GM12878 (cell line): ENCODE data around the gene INCA1. TPM values are rescaled to one million over a fixed set of nuclear protein-coding genes. Genes with fewer than 3 reads are reported as not detected.

Experiments used
- ATAC-seq: fragments of 200-7000 bp; cut with Tn5 transposase; 3 replicates; pipeline ENCODE4 v1.9.1; 2020; ENCODE audit warnings: mild to moderate bottlenecking, moderate library complexity
- BruUV-seq: library from RNA; stranded (reverse); fragments of 400-500 nt; replicated peaks from 2 replicates; lab custom pipeline; 2021; lab: Mats Ljungman, UMichigan
- CTCF ChIA-PET: fragments of 300-600 bp; sonication (Branson Sonifier 250); formaldehyde crosslinking; extraction: SDS; loops from one replicate; lab custom pipeline; 2021; ENCODE audit warnings: inconsistent platforms; lab: Yijun Ruan, JAX
- POLR2A ChIA-PET: fragments of 350-600 bp; formaldehyde crosslinking; extraction: SDS; loops from one replicate; lab custom pipeline; 2021; ENCODE audit warnings: inconsistent platforms; lab: Charles Lee
- RAD21 ChIA-PET: fragments of 300-600 bp; sonication (Branson Sonifier 250); formaldehyde crosslinking; loops from one replicate; lab custom pipeline; 2023; ENCODE audit warnings: antibody characterized with exemption; ENCODE audit not compliant: unreplicated experiment; lab: Charles Lee
- SMC1A ChIA-PET: fragments of 300-600 bp; sonication (Branson Sonifier 250); formaldehyde crosslinking; loops from one replicate; lab custom pipeline; 2023; ENCODE audit not compliant: unreplicated experiment, uncharacterized antibody; lab: Charles Lee
- DNase-seq: peaks from one replicate; pipeline ENCODE4 v3.0.0-alpha.2; 2011; ENCODE audit warnings: low read depth, low spot score
- FAIRE-seq: peaks from 3 replicates; lab custom pipeline; 2011; peaks lifted over from hg19 to GRCh38; lab: Jason Lieb, UNC
- H2AFZ ChIP-seq: 2 replicates; pipeline ENCODE4 v1.6.0; 2011; ENCODE audit warnings: low read depth, low read length, control low read depth; ENCODE audit not compliant: control insufficient read depth
- H3K27ac ChIP-seq: 2 replicates; pipeline ENCODE4 v1.5.1; 2011; ENCODE audit warnings: control low read depth; ENCODE audit not compliant: control insufficient read depth, insufficient read depth
- H3K27me3 ChIP-seq, 2 experiments: replicated peaks in 1 of 2; 2 replicates each; pipeline versions ENCODE4 v1.6.0 to v1.6.1; 2011; ENCODE audit warnings: low read length in 1 of 2; ENCODE audit not compliant: control insufficient read depth in 2 of 2, insufficient read depth in 2 of 2
- H3K36me3 ChIP-seq, 2 experiments: 2 replicates each; pipeline ENCODE4 v1.5.1; 2011; ENCODE audit warnings: low read length in 1 of 2; ENCODE audit not compliant: control insufficient read depth in 2 of 2, insufficient read depth in 2 of 2
- H3K4me1 ChIP-seq: 2 replicates; pipeline ENCODE4 v1.6.1; 2011; ENCODE audit warnings: mild to moderate bottlenecking, low read length, moderate library complexity, mixed read lengths; ENCODE audit not compliant: control insufficient read depth, insufficient read depth
- H3K4me2 ChIP-seq: 2 replicates; pipeline ENCODE4 v1.6.0; 2011; ENCODE audit warnings: control low read depth; ENCODE audit not compliant: control insufficient read depth, insufficient read depth
- H3K4me3 ChIP-seq: fragments of 200-600 bp; sonication (generic); 2 replicates; pipeline ENCODE4 v1.5.1; 2016
- H3K79me2 ChIP-seq: 2 replicates; pipeline ENCODE4 v1.6.0; 2011; ENCODE audit warnings: low read length; ENCODE audit not compliant: control insufficient read depth, insufficient read depth
- H3K9ac ChIP-seq: 2 replicates; pipeline ENCODE4 v1.8.0; 2011; ENCODE audit warnings: low read length, control low read depth, mixed read lengths; ENCODE audit not compliant: control insufficient read depth, insufficient read depth
- H3K9me3 ChIP-seq: replicated peaks from 3 replicates; pipeline ENCODE4 v1.5.1; 2011; ENCODE audit warnings: mild to moderate bottlenecking, low read length; ENCODE audit not compliant: control insufficient read depth, insufficient read depth
- H4K20me1 ChIP-seq: 2 replicates; pipeline ENCODE4 v1.6.0; 2011; ENCODE audit not compliant: control insufficient read depth, insufficient read depth
- BCL3 ChIP-seq: IDR thresholded peaks from 2 replicates; pipeline ENCODE4 v1.6.1; 2011; ENCODE audit warnings: borderline replicate concordance, low read depth, mild to moderate bottlenecking, moderate library complexity, low read length; ENCODE audit not compliant: insufficient read depth, poor library complexity, severe bottlenecking
- CEBPB ChIP-seq, 2 experiments: fragments of 150-350 bp in 1 of 2; IDR thresholded peaks; 2 replicates each; pipeline ENCODE4 v1.6.1; 2012 to 2014; ENCODE audit warnings: low read depth in 2 of 2, low read length in 2 of 2, borderline replicate concordance in 1 of 2, inconsistent platforms in 1 of 2
- CREB1 ChIP-seq: IDR thresholded peaks from 2 replicates; pipeline ENCODE4 v1.6.1; 2012; ENCODE audit warnings: low read depth, mild to moderate bottlenecking, inconsistent platforms
- CREM ChIP-seq: IDR thresholded peaks from 2 replicates; pipeline ENCODE4 v1.6.1; 2014; ENCODE audit warnings: antibody characterized with exemption, low read depth
- FOS ChIP-seq: IDR thresholded peaks from 3 replicates; pipeline ENCODE4 v1.6.1; 2011; ENCODE audit warnings: borderline replicate concordance; ENCODE audit not compliant: insufficient read length; ENCODE audit errors: extremely low read depth
- HDAC2 ChIP-seq: fragments of 200-600 bp; sonication (generic); IDR thresholded peaks from 2 replicates; pipeline ENCODE4 v1.6.1; 2017
- IKZF2 ChIP-seq, 2 experiments: fragments of 450-650 bp; IDR thresholded peaks; 2 replicates each; pipeline ENCODE4 v1.6.1; 2017; ENCODE audit warnings: mild to moderate bottlenecking in 2 of 2, moderate library complexity in 2 of 2
- MTA2 ChIP-seq: fragments of 450-650 bp; IDR thresholded peaks from 2 replicates; pipeline ENCODE4 v1.6.1; 2016; ENCODE audit warnings: low read depth, mild to moderate bottlenecking, moderate library complexity
- MTA3 ChIP-seq: IDR thresholded peaks from 2 replicates; pipeline ENCODE4 v1.6.1; 2012; ENCODE audit warnings: low read length, inconsistent platforms, borderline replicate concordance
- MYB ChIP-seq: fragments of 150-350 bp; IDR thresholded peaks from 2 replicates; pipeline ENCODE4 v1.6.1; 2014; ENCODE audit warnings: mild to moderate bottlenecking, low read depth, low read length, borderline replicate concordance
- NBN ChIP-seq: fragments of 450-650 bp; IDR thresholded peaks from 2 replicates; pipeline ENCODE4 v1.6.1; 2016
- NFIC ChIP-seq: IDR thresholded peaks from 2 replicates; pipeline ENCODE4 v1.6.1; 2012; ENCODE audit warnings: low read depth, mild to moderate bottlenecking, inconsistent platforms, low read length, moderate library complexity
- NR2C1 ChIP-seq: fragments of 450-650 bp; IDR thresholded peaks from 2 replicates; pipeline ENCODE4 v1.6.1; 2017; ENCODE audit warnings: antibody characterized with exemption, mild to moderate bottlenecking, moderate library complexity
- NR2F1 ChIP-seq: fragments of 450-650 bp; conservative IDR thresholded peaks from 2 replicates; pipeline ENCODE4 v1.6.1; 2017; ENCODE audit warnings: mild to moderate bottlenecking
- RAD21 ChIP-seq: IDR thresholded peaks from 2 replicates; pipeline ENCODE4 v1.6.1; 2011; ENCODE audit warnings: mild to moderate bottlenecking, low read depth, low read length, moderate library complexity; ENCODE audit not compliant: insufficient read depth
- RCOR1 ChIP-seq: conservative IDR thresholded peaks from 2 replicates; pipeline ENCODE4 v1.6.1; 2012; ENCODE audit warnings: low read depth, low read length, improper control_type of control experiment
- RUNX3 ChIP-seq: IDR thresholded peaks from 2 replicates; pipeline ENCODE4 v1.6.1; 2012; ENCODE audit warnings: low read length, inconsistent platforms
- SKIL ChIP-seq: fragments of 450-650 bp; IDR thresholded peaks from 2 replicates; pipeline ENCODE4 v1.6.1; 2017; ENCODE audit warnings: mild to moderate bottlenecking, low read depth, inconsistent platforms; ENCODE audit not compliant: poor library complexity, severe bottlenecking
- SREBF2 ChIP-seq: IDR thresholded peaks from 2 replicates; pipeline ENCODE4 v1.6.1; 2012; ENCODE audit warnings: mild to moderate bottlenecking, low read length
- YBX1 ChIP-seq: fragments of 450-650 bp; IDR thresholded peaks from 2 replicates; pipeline ENCODE4 v1.6.1; 2016; ENCODE audit warnings: antibody characterized with exemption
- ZNF384 ChIP-seq: IDR thresholded peaks from 2 replicates; pipeline ENCODE4 v1.6.1; 2012; ENCODE audit warnings: low read depth, mild to moderate bottlenecking, low read length, improper control_type of control experiment, borderline replicate concordance
- WGBS: methylation state at CpG from one replicate; pipeline ENCODE4 v1.1.6; 2016; ENCODE audit warnings: low lambda C conversion rate; ENCODE audit not compliant: insufficient replicate concordance, insufficient coverage; ENCODE audit errors: missing lambda C conversion rate; 5-methylcytosine and 5-hydroxymethylcytosine counted together
- in situ Hi-C: fragments of 300-500 bp; cut with MboI; formaldehyde crosslinking; loops from 9 replicates; pipeline ENCODE4 v1.14.3; 2018; ENCODE audit warnings: mixed read lengths
- intact Hi-C: fragments of 100-400 bp; cut with micrococcal nuclease; formaldehyde crosslinking; loops from one replicate; pipeline ENCODE4 v1.14.2; 2022; ENCODE audit not compliant: unreplicated experiment
- polyA plus RNA-seq, 11 experiments: library from polyadenylated mRNA; depleted of rRNA in 4 of 11; unstranded in 6 of 11; stranded (reverse) in 5 of 11; fragments of >200 nt; fragmentation: Nextera tagmentation in 4 of 11; fragmentation: Illumina TruSeq in 1 of 11; extraction: Ambion mirVana in 4 of 11; extraction: Trizol in 1 of 11; gene quantifications; 1 replicate in 1 of 11; 2 replicates in 10 of 11; pipeline versions ENCODE4 v1.2.1 to v1.2.3, GENCODE V29; 2011 to 2016; ENCODE audit warnings: inconsistent platforms in 2 of 11, missing spikeins in 2 of 11, low read depth in 1 of 11
- total RNA-seq, 4 experiments: library from RNA; depleted of rRNA in 3 of 4; stranded (reverse); fragments of >200 nt in 3 of 4; fragmentation: Illumina TruSeq in 1 of 4; extraction: Trizol in 1 of 4; gene quantifications; 2 replicates each; pipeline versions ENCODE4 v1.2.1 to v1.2.3, GENCODE V29; 2013 to 2021

INCA1 gene
- total and polyA plus RNA-seq, 10 of the 15 experiments (the other 5 are each of a cell fraction or from before 2014, with no cell fraction given), result 0.19 to 1.8 (median 0.45) TPM

- Histone ChIP-seq H3K27me3 (no peaks in the 10 kb centered on the region), H4K20me1 (no peaks in the 10 kb centered on the region), H3K4me1 (peaks cover 19% of the 10 kb centered on the region), H3K27ac (peak within 1 kb of the TSS; percentile 90), H3K4me2 (peak within 1 kb of the TSS; percentile 99), H3K36me3 (peaks cover 0 to 4% of the 10 kb centered on the region in 2 experiments; a peak in 1 of 4 replicates), H2AFZ (peak within 1 kb of the TSS; percentile 90), H3K9me3 (no peaks in the 10 kb centered on the region), H3K4me3 (peak within 1 kb of the TSS; percentile 74), H3K9ac (peak within 1 kb of the TSS; percentile 96), H3K79me2 (peaks cover 25% of the 10 kb centered on the region)
- no peak for DNase-seq
- POLR2A ChIA-PET, result interaction anchor here (1.1 to 2.3 kb wide), 8 partner anchors 11 to 78 kb away, joined by 3 to 22 read pairs (median 4); partner anchors contain the start of genes INCA1, KIF1C, RNF167 and SLC25A11
- ATAC-seq, result peak; percentile 92
- WGBS, result under 1% methylated on average over 69 of the region's 78 CpGs
- FAIRE-seq, result no peak
- TSS peak; percentile 63 for BruUV-seq
- intact Hi-C loops, result no loop called here
- SMC1A ChIA-PET, result interaction anchor here (0.8 to 2.8 kb wide), 8 partner anchors 10 to 75 kb away, joined by 3 to 13 read pairs (median 6); partner anchors contain the start of genes INCA1, KIF1C, RNF167 and SLC25A11
- CTCF ChIA-PET, result interaction anchor here (0.6 to 2.5 kb wide), 18 partner anchors 10 to 78 kb away, joined by 3 to 19 read pairs (median 4); partner anchors contain the start of gene SPAG7
- in situ Hi-C loops, result no loop called here
- RAD21 ChIA-PET, result interaction anchor here (0.6 to 3.7 kb wide), 12 partner anchors 11 to 251 kb away, joined by 3 to 15 read pairs (median 4); partner anchors contain the start of genes INCA1, KIF1C and SPAG7
- 0 out of 4 replicates have a peak, but pooled peaks have one; percentile 9 to 14 for TF ChIP-seq IKZF2 (IDR thresholded peaks at IDR 0.05)
- TF ChIP-seq NBN, result no peak
- no peak for TF ChIP-seq SKIL
- TF ChIP-seq RUNX3, result peak; percentile 77
- peak; percentile 14 for TF ChIP-seq BCL3
- TF ChIP-seq YBX1, result no peak
- TF ChIP-seq NFIC, result no peak
- no peak for TF ChIP-seq MTA2
- TF ChIP-seq SREBF2, result no peak
- TF ChIP-seq MYB, result no peak
- TF ChIP-seq HDAC2, result no peak
- TF ChIP-seq ZNF384, result no peak
- no peak for TF ChIP-seq FOS
- TF ChIP-seq MTA3, result no peak; the same call in 1 of the 2 replicates
- TF ChIP-seq RAD21, result peak; percentile 33
- no peak for TF ChIP-seq RCOR1
- TF ChIP-seq CREB1, result peak; percentile 90
- peak; percentile 89 for TF ChIP-seq CREM
- no peak for TF ChIP-seq CEBPB (IDR thresholded peaks at IDR 0.05; ENCODE audit: borderline replicate concordance in 1 of 2, low read depth in 2 of 2, low read length in 2 of 2)
- peak; percentile 51; the same call in 1 of the 2 replicates for TF ChIP-seq NR2C1
- peak; percentile 96 for TF ChIP-seq NR2F1
These were observed 10.2 kb downstream of the INCA1 start, which contains the start of gene CAMTA2 for GRCh38 chr17:4986951-4987766. TSS of gene CAMTA2 (minus strand) at chr17:4987675. CDS start at chr17:4986222, 1,453 bp downstream.
